HepG2 (cell line): ENCODE results near the gene SLC18A2. TPM values are rescaled to one million over a fixed set of nuclear protein-coding genes. Genes with fewer than 3 reads are reported as not detected.

ENCODE experiments used
- ATF7-NPFF ChIP-seq: sonication (generic); formaldehyde crosslinking; IDR thresholded peaks from 2 replicates; pipeline ENCODE4 v1.8.1; 2023; ENCODE audit warnings: mild to moderate bottlenecking, low read depth, missing genetic modification reagents, moderate library complexity
- BHLHE40 ChIP-seq: IDR thresholded peaks from 2 replicates; pipeline ENCODE4 v1.6.1; 2011; ENCODE audit warnings: low read length, improper control_type of control experiment
- DR1 ChIP-seq: sonication (generic); formaldehyde crosslinking; IDR thresholded peaks from 2 replicates; pipeline ENCODE4 v1.8.0; 2021; ENCODE audit warnings: mild to moderate bottlenecking, missing genetic modification reagents, inconsistent platforms
- ERF ChIP-seq: IDR thresholded peaks from 2 replicates; pipeline ENCODE4 v1.6.1; 2018; ENCODE audit warnings: missing biosample characterization, missing genetic modification reagents
- HBP1 ChIP-seq: IDR thresholded peaks from 2 replicates; pipeline ENCODE4 v1.6.1; 2016; ENCODE audit warnings: low read depth, control low read depth
- HOXD1 ChIP-seq: sonication (generic); formaldehyde crosslinking; IDR thresholded peaks from 2 replicates; pipeline ENCODE4 v1.5.0; 2020; ENCODE audit warnings: missing genetic modification reagents
- ISL2 ChIP-seq: sonication (generic); formaldehyde crosslinking; IDR thresholded peaks from 2 replicates; pipeline ENCODE4 v1.5.0; 2020; ENCODE audit warnings: missing genetic modification reagents
- KDM4B ChIP-seq: sonication (generic); formaldehyde crosslinking; IDR thresholded peaks from 2 replicates; pipeline ENCODE4 v1.4.0; 2020; ENCODE audit warnings: missing genetic modification reagents
- KLF16 ChIP-seq, 2 experiments: sonication (generic) in 1 of 2; formaldehyde crosslinking in 1 of 2; IDR thresholded peaks; 2 replicates each; pipeline versions ENCODE4 v1.6.1 to v1.8.0; 2016 to 2023; ENCODE audit warnings: missing genetic modification reagents in 2 of 2, missing compliant biosample characterization in 1 of 2
- MED8 ChIP-seq: sonication (generic); formaldehyde crosslinking; IDR thresholded peaks from 2 replicates; pipeline ENCODE4 v1.8.1; 2023; ENCODE audit warnings: mild to moderate bottlenecking, missing genetic modification reagents; ENCODE audit not compliant: insufficient replicate concordance
- MIER3 ChIP-seq: IDR thresholded peaks from 2 replicates; pipeline ENCODE4 v1.6.1; 2016; ENCODE audit warnings: missing compliant biosample characterization, borderline replicate concordance
- NR2C2 ChIP-seq: sonication (generic); formaldehyde crosslinking; IDR thresholded peaks from 2 replicates; pipeline ENCODE4 v1.4.0; 2020; ENCODE audit warnings: missing genetic modification reagents, mild to moderate bottlenecking, moderate library complexity, borderline replicate concordance
- SMC3 ChIP-seq: IDR thresholded peaks from 2 replicates; pipeline ENCODE4 v1.6.1; 2011; ENCODE audit warnings: low read length, improper control_type of control experiment
- TEAD2 ChIP-seq: sonication (generic); formaldehyde crosslinking; IDR thresholded peaks from 2 replicates; pipeline ENCODE4 v1.9.0; 2021; ENCODE audit warnings: missing genetic modification reagents
- ZBED4 ChIP-seq: sonication (generic); formaldehyde crosslinking; IDR thresholded peaks from 2 replicates; pipeline ENCODE4 v1.4.0; 2020; ENCODE audit warnings: missing genetic modification reagents, borderline replicate concordance
- ZHX1 ChIP-seq: sonication (generic); formaldehyde crosslinking; IDR thresholded peaks from 2 replicates; pipeline ENCODE4 v1.8.1; 2022; ENCODE audit warnings: low read depth, mild to moderate bottlenecking, missing genetic modification reagents
- ZNF350 ChIP-seq: sonication (generic); formaldehyde crosslinking; IDR thresholded peaks from 2 replicates; pipeline ENCODE4 v1.4.0; 2020; ENCODE audit warnings: mild to moderate bottlenecking, low read depth, missing genetic modification reagents, borderline replicate concordance
- ZNF430 ChIP-seq: sonication (generic); formaldehyde crosslinking; IDR thresholded peaks from 2 replicates; pipeline ENCODE4 v1.9.0; 2021; ENCODE audit warnings: mild to moderate bottlenecking, missing genetic modification reagents
- ZNF660 ChIP-seq: sonication (generic); formaldehyde crosslinking; IDR thresholded peaks from 2 replicates; pipeline ENCODE4 v1.5.1; 2020; ENCODE audit warnings: mild to moderate bottlenecking, low read depth, missing genetic modification reagents, borderline replicate concordance
- ZNF703 ChIP-seq: sonication (generic); formaldehyde crosslinking; IDR thresholded peaks from 2 replicates; pipeline ENCODE4 v1.5.1; 2020; ENCODE audit warnings: missing genetic modification reagents, mild to moderate bottlenecking, moderate library complexity, borderline replicate concordance
- ZNF781 ChIP-seq: sonication (generic); formaldehyde crosslinking; IDR thresholded peaks from 2 replicates; pipeline ENCODE4 v1.5.1; 2020; ENCODE audit warnings: borderline replicate concordance, mild to moderate bottlenecking, missing genetic modification reagents; ENCODE audit errors: not compliant biosample characterization
- ZSCAN12 ChIP-seq: sonication (generic); formaldehyde crosslinking; IDR thresholded peaks from 2 replicates; pipeline ENCODE4 v1.9.0; 2021; ENCODE audit warnings: mild to moderate bottlenecking, missing genetic modification reagents
- polyA plus RNA-seq, 8 experiments: library from polyadenylated mRNA; depleted of rRNA in 3 of 8; stranded (reverse) in 7 of 8; unstranded in 1 of 8; fragments of >200 nt; fragmentation: Illumina TruSeq in 4 of 8; extraction: Trizol in 4 of 8; gene quantifications; 2 replicates each; pipeline versions ENCODE4 v1.2.1 to v1.2.3, GENCODE V29; 2011 to 2016; ENCODE audit warnings: low read depth in 4 of 8, missing spikeins in 1 of 8, mixed read lengths in 1 of 8; ENCODE audit not compliant: insufficient read depth in 1 of 8
- total RNA-seq, 5 experiments: library from RNA; depleted of rRNA; stranded (reverse); fragments of >200 nt; fragmentation: Illumina TruSeq; extraction: Trizol; gene quantifications; 2 replicates each; pipeline ENCODE4 v1.2.3, GENCODE V29; 2016; ENCODE audit warnings: low read depth in 1 of 5

Gene SLC18A2
- total and polyA plus RNA-seq, 2 of the 13 experiments (the other 11 are each of a cell fraction or from before 2014, with no cell fraction given) = not detected

- peak; percentile 57; the same call in 1 of the 2 replicates for TF ChIP-seq MIER3 (CRISPR knock-in tag)
- TF ChIP-seq ZBED4 (CRISPR knock-in tag) = no peak
- no peak for TF ChIP-seq ZNF781 (CRISPR knock-in tag)
- TF ChIP-seq DR1 (CRISPR knock-in tag) = 0 out of 2 replicates have a peak, but pooled peaks have one; percentile 27
- peak in 1 of 2 experiments; percentile 71; a peak in 1 of 4 replicates for TF ChIP-seq KLF16 (CRISPR knock-in tag; IDR thresholded peaks at IDR 0.05)
- 0 out of 2 replicates have a peak, but pooled peaks have one; percentile 51 for TF ChIP-seq HBP1 (CRISPR knock-in tag)
- no peak for TF ChIP-seq ATF7-NPFF (CRISPR knock-in tag)
- TF ChIP-seq BHLHE40 = 0 out of 2 replicates have a peak, but pooled peaks have one; percentile 17
- TF ChIP-seq HOXD1 (CRISPR knock-in tag) = no peak
- peak; percentile 85 for TF ChIP-seq ZHX1 (CRISPR knock-in tag)
- peak; percentile 61; the same call in 1 of the 2 replicates for TF ChIP-seq SMC3
- peak; percentile 23; the same call in 1 of the 2 replicates for TF ChIP-seq ISL2
- no peak for TF ChIP-seq MED8 (CRISPR knock-in tag)
- peak; percentile 60; the same call in 1 of the 2 replicates for TF ChIP-seq ZNF430 (CRISPR knock-in tag)
- peak; percentile 69; the same call in 1 of the 2 replicates for TF ChIP-seq ZNF350
- no peak for TF ChIP-seq ZNF660
- TF ChIP-seq TEAD2 = no peak
- TF ChIP-seq NR2C2 (CRISPR knock-in tag) = 0 out of 2 replicates have a peak, but pooled peaks have one; percentile 16
- TF ChIP-seq ERF (CRISPR knock-in tag) = peak; percentile 59; the same call in 1 of the 2 replicates
- TF ChIP-seq ZSCAN12 (CRISPR knock-in tag) = no peak
- 0 out of 2 replicates have a peak, but pooled peaks have one; percentile 57 for TF ChIP-seq KDM4B (CRISPR knock-in tag)
- TF ChIP-seq ZNF703 = no peak
Measured at GRCh38 chr10:117216611-117217195, 24.2 kb upstream of the SLC18A2 start (continued).
